Stimulated activated CD4-positive, alpha-beta T cell treated with anti-CD3 and anti-CD28 coated beads, Interleukin-15, amount 100 ng/mL, for 1 hour (primary cell): Measurements from ENCODE around the gene BABAM2.
"Not testable (repeated sequence)": the region's sequence is repeated elsewhere in the genome, so short reads cannot be mapped to it uniquely, and the experiment has no call there.

Experiments
- DNase-seq, 2 donors: peaks; one replicate each; pipeline ENCODE4 v3.0.0-alpha.2; 2020; ENCODE audit warnings: low read depth in 1 of 2, low spot score in 1 of 2

Gene BABAM2

DNA sequence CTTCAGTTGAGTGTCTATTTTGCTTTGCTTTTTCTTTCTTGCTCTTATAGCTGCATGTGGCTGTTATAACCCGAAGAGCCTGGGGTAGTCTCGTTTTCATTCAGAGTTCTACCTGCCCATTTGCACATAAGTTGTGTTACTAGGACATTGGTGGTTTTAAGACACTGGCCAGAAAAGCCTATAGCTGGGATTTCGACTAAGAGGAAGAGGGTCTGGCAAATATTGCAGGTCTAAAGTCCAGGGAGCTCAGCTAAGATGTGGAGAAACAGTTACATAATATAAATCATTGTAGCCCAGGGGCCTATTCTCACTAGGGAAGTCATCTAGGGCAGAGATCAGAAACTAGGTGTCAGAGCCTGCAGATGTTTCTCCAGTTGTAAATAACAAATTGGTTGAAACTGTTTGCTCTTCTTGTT lies 120.8 kb downstream of the BABAM2 start:
- no peak for DNase-seq

DNA sequence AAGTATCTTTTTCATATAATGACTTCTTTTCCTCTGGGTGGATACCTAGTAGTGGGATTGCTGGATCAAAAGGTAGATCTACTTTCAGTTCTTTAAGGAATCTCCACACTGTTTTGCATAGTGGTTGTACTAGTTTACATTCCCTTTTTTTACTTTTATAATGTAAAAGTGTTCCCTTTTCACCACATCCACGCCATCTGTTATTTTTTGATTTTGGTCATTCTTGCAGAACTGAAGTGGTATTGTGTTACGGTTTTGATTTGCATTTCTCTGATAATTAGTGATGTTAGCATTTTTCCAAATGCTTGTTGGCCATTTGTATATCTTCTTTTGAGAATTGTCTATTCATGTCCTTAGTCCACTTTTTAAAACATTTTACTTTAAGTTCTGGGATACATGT lies 127.9 kb downstream of the BABAM2 start:
- DNase-seq, result not testable (repeated sequence)

DNA sequence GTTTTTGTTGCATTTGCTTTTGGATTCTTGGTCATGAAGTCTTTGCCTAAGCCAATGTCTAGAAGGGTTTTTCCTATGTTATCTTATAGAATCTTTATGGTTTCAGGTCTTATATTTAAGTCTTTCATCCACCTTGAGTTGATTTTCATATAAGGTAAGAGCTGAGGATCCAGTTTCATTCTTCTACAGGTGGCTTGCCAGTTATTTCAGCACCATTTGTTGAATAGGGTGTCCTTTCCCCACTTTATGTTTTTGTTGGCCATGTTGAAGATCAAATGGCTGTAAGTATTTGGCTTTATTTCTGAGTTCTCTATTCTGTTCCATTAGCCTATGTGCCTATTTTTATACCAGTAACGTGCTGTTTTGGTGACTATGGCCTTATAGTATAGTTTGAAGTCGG lies 129.0 kb downstream of the BABAM2 start:
- not testable (repeated sequence) for DNase-seq

DNA sequence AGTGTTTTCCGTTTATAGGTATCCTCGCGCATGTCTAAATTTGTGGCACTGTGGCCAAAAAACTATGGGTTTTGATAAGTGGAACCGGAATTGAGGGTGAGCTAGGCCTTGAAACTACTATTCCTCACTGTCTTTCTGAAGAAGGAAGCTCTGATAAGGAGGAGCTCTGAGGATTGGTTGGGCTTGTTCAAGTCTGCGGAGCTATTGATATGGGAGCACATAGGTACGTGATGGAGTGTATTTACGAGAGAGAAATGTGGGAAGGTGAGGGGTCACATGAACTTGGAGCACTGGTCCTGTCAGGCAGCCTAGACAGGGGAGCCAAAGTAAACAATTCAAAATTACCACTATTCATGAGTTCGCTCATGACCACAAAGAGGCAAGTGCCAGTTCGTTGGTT lies 131.4 kb downstream of the BABAM2 start:
- DNase-seq, result no peak

DNA sequence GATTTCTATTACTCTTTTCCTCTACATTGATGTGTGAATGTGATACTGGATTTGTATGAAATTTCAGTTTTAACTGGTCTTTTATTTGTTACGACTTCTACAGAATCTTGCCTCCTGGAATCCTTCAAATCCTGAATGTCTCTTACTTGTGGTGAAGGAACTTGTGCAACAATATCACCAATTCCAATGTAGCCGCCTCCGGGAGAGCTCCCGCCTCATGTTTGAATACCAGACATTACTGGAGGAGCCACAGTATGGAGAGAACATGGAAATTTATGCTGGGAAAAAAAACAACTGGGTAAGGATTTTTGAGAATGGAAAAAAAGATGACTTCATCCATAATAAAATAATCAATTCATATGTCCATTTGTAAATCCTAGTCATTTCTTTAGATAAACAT lies 134.6 kb downstream of the BABAM2 start:
- no peak for DNase-seq

DNA sequence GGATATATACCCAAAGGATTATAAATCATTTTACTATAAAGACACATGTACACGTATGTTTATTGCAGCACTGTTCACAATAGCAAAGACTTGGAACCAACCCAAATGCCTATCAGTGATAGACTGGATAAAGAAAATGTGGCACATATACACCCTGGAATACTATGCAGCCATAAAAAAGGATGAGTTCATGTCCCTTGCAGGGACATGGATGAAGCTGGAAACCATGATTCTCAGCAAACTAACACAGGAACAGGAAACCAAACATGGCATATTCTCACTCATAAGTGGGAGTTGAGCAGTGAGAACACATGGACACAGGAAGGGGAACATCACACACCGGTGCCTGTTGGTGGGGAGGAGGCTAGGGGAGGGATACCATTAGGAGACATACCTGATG lies 135.7 kb downstream of the BABAM2 start:
- not testable (repeated sequence) for DNase-seq

DNA sequence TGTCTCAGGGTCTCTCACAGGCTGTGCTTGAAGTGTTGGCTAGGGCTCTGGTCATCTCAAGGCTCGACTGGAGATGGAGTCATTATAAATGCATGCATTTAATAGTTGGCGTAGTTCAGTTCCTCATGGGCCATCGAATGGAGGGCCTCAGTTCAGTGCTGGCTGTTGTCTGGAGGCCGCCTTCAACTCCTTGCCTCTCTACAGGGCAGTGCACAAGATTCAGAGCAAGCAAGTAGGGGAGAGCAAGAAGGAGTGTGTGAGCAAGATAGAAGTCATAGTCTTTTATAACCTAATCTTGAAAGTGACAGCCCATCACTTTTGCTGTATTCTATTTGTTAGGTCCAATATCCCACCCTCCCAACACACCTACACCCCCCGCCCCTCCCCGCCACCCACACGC lies 137.5 kb downstream of the BABAM2 start:
- no peak for DNase-seq

DNA sequence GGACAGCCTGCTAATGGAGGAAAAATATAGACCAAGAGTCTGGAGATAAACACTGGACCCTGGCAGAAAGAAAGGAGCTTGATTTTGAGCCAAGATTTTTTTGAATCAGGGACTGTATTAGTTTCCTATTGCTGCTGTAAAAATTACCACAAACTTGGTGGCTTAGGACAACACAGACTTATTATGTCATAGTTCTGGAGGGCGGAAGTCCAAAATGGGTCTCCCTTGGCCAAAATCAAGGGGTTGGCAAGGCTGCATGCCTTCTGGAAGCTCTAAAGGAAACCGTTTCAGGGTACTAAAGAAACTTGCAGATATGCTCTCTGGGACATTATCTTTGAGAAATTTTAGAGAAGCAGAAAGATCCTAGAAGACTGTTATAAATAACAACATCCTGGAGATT lies 140.1 kb downstream of the BABAM2 start:
- DNase-seq, result no peak

DNA sequence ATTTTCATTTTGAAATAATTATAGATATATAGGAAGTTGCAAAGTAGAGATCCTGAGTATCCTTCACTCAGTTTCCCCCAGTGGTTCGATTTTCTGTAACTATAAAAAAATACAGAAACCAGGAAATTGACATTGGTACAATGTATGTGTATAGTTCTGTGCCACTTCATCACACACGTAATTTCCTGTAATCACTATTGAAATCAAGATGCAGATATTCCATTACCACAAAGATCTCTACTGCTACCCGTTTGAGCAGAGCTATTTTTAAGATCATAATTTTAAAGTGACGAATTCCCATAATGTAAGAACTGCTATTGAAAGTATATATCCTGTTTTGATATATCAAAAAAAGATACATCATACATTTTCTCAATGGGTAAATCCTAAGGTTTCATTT lies 142.3 kb downstream of the BABAM2 start:
- DNase-seq, result no peak

DNA sequence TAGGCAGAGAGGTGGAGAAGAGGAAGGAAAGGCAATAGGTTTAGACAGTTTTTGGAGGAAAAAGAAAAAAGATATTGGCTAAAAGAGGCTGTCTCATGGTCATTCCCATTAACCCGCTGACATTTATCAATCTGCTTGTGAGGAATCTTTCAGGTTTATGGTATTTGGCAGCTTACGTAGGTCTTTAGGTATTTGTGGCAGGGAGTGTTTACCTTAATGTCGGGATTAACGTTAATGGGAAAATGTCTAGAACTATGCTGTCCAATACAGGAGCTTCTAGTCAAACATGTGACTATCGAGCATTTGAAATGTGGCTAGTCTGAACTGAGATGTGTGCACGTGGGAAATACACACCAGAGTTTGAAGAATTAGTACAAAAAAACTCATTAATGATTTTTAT lies 144.2 kb downstream of the BABAM2 start:
- DNase-seq, result no peak

DNA sequence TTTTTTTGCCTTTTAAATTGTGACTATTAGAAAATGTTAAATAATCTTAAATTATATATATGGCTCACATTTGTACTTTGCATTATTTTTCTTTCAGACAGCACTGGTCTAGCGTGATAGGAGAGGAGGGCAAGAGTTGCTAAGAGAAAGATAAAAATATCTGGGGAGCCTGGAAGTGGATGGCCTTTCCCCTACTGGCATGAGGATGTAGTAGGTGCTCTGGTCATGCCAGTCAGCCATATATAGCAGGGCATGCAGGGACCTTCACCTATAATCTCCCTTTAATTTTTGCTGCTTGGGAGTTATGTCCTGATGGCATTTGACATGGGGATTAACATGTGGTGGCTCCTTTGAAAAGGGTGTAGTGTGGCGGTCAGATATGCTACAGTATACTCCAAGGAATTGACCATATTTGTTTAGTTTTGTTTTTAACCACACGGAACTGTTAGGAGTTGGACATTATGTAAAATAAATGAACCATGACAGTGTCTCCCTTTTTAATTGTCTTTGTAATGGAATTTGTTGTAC lies 144.7 kb downstream of the BABAM2 start:
- no peak for DNase-seq

DNA sequence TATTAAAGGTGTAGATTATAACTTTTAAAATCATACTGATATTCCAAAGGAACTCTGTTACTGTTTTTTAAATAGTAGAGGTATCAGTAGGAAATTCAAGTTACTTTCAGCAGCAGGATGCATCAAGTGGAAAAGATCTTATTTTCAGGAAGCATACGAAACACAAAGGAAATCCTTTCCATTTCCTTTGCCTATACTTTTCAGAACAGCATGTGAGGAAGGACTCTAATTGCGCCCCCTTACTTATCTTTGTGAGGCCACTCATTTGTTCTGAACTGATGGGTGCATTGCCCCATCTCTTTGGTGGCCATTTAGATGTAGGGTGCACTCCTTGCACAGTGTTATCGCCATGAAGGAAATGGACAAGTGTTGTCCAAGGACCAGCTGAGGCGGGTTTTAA lies 145.3 kb downstream of the BABAM2 start:
- no peak for DNase-seq

DNA sequence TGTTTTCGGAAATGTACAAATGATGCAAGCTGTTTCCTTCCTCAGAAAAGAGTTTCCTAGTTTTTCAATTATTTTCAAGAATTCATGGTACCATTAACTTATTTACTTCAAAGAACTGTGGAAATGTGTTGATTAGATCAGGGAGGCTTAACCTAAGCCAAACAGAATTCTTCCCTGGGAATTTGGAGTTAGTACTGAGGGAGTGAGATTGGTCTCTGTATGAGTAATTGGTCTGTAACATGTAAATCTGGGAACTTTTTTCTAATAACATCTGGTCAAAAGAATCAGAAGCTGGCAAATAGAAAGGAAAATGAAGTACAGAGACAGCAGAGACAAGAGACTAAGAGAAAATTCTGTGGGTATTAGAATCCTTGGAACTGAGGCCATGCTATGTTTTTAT lies 145.8 kb downstream of the BABAM2 start:
- no peak for DNase-seq

DNA sequence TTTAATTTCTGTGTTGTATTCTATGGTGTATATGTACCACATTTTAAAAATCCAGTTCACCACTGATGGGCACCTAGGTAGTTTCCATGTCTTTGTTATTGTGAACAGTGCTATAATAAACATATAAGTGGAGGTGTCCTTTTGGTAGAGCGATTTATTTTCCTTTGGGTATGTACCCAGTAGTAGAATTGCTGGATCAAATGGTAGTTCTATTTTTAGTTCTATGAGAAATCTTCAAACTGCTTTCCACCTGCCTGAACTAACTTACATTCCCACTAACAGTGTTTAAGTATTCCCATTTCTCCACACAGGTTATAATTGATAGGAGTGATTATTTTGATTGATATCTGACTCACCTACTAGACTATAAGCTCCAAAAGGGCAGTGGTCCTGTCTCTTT lies 148.2 kb downstream of the BABAM2 start:
- DNase-seq, result no peak

DNA sequence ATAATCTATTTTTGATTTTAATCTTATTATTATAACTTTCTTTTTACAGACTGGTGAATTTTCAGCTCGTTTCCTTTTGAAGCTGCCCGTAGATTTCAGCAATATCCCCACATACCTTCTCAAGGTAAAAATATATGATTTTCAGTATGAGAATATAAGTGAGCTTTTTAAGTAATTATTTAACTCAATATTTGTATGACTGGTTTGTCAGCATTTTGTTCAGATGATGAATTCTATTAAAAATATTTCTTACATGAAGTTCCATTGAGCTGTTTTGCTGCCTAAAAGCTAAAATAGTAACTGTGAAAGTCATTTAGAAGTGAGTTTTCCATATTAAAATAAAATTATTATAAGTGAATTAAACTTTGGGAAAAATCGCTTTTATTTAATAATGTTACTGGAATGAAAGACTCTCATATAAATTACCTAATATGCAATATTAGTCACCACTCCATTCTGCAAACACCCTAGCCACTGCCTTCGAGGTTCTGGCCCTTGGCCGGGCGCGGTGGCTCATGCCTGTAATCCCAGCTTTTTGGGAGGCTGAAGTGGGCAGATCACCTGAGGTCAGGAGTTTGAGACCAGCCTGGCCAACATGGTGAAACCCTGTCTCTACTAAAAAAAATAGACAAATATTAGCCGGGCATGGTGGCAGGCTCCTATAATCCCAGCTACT lies 155.3 kb downstream of the BABAM2 start:
- no peak for DNase-seq

DNA sequence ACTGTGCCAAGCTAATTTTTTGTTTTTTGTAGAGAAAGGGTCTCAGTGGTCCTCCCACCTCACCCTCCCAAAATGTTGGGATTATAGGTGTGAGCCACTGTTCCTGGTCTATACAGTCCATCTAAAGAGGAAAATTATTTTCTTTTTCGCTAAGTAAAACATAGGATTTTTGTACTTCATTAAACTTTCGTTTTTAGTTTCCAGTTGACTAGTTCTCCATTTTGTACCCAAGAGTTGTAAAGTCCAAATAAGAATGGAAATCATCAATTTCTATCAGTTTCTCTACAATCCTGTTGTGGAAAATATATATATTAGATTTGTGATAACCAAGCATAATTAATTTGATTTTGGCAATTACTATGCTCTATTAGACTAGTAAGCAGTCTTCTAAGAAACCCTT lies 156.4 kb downstream of the BABAM2 start:
- DNase-seq, result no peak

DNA sequence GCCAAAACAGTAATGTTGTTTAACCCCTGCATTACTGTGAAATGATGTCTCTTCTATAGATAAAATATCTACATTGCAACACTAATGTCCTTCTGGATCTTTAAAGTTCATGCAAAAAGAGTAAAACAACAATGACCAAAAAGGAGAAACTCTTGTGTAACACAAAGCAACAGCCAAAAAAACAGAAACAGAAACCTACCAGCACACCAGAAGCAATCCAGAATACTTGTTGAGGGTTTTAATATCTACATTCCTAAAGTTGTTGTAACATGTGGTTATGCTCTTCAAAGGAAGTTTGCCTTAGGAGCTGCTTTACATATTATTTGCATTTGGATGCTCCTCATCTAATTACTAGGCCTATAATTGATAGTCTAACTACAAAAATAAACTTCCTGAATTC lies 157.2 kb downstream of the BABAM2 start:
- no peak for DNase-seq

DNA sequence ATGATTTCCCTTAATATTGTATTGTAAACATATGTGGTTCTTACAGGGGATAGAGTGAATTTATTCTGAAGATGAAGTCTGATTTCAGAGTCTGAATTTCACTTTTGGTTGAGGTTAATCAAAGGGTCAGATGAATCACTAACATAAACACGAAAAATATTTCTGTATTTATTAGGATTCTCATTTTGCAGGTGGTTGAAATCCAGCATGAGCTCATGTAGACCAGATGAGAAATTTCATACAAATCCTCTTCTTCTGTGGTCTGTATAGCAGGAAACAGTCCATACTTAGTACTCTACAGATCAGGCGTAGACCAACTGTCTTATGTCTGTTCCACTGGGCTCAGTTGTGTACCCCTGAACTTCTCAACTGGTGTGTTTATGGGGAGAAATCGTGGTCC lies 157.8 kb downstream of the BABAM2 start:
- no peak for DNase-seq

DNA sequence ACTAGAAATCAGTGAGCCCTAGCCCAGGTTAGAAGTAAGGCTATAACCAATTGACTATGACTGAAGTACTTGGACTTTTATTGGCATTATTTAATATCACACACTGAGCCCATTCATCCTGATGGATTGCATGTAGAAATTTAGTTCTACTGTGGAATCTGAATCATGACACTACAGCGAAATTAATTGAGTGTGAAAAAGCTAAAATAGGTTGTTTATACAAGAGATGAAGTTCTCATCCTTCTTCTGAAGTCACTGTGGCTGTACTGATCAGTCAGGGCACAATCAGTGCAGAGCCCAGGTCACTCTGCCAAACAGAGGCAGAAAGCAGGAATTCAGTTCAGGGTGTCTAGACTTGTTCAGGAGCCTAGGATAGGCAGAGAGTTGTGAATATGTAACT lies 158.9 kb downstream of the BABAM2 start:
- no peak for DNase-seq

DNA sequence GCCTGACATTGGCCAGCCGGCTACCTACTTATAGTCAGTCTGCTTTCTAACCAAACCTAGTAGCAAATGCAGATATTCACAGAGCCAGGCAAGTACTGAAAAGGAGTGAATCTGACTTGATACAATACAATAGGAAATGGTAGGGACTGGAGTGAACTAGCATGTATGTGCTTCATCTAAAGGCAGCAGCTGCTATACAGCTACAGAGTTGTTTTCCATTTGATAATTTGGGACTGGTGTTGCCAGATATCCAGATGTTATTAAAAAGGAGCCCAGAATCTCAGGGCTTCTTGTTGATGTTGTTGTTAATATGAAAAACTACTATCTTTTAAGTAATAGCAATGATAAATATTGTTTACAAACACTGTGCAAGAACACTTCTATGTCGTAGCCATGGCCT lies 159.4 kb downstream of the BABAM2 start:
- no peak for DNase-seq

DNA sequence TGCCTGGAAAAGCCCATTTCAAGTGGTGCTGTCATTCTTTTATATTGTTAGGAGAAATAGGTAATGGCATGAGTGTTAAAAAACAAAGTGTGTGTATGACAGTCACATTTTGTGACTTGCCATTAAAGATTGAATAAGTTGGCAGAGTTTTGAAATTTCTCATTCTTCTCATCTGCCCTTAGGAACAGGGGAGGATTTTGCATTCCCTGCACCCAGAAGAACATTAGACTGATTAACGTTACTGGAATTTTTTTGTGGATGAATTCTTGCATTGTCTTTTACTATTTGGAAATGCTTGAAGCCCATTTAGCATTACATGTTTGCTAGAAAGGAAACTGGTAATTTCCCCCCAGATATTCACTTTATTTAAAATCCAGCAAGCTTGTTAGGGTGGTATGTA lies 162.2 kb downstream of the BABAM2 start:
- no peak for DNase-seq

DNA sequence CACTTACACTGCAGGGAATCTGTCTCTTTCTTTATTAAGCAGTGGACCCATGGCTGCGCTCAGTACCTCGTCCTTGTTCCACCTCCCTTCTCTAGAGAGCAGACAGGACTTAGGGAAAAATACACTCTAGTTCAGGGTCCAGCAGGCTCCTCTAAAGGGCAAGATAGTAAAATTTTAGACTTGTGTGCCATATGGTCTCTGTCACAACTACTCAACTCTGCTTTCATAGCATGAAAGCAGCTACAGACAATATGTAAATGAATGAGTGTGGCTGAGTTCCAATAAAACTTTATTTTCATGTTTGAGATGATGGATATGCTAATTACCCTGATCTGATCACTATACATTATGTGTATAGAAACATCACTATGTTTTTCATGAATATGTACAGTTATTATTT lies 163.1 kb downstream of the BABAM2 start:
- no peak for DNase-seq

DNA sequence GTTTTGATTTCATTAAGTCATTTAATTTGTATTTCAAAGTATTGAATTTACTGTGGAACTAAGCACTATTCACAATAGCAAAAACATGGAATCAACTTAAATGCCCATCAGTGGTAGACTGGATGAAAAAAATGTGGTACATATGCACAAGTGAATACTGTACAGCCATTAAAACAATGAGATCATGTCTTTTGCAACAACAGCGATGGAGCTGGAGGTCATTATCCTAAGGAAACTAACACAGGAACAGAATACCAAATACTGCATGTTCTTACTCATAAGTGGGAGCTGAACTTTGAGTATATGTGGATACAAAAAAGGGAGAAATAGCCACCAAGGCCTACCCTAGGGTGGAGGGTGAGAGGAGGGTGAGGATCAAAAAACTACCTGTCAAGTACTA lies 164.4 kb downstream of the BABAM2 start:
- no peak for DNase-seq
